HEK293 (cell line): ENCODE data around the gene PHPT1.

Experiments
- BCL11B ChIP-seq: fragments of 450-650 bp; formaldehyde crosslinking; IDR thresholded peaks from 2 replicates; pipeline ENCODE4 v1.5.1; 2016; ENCODE audit warnings: low read depth, missing biosample characterization, missing genetic modification characterization
- CTCF ChIP-seq: fragments of 450-650 bp; formaldehyde crosslinking; IDR thresholded peaks from 2 replicates; pipeline ENCODE4 v1.5.1; 2016; ENCODE audit warnings: missing biosample characterization, missing genetic modification characterization
- GLI4 ChIP-seq: fragments of 450-650 bp; formaldehyde crosslinking; IDR thresholded peaks from 2 replicates; pipeline ENCODE4 v1.5.1; 2016; ENCODE audit warnings: missing biosample characterization, missing genetic modification characterization
- GLIS2 ChIP-seq: fragments of 450-650 bp; formaldehyde crosslinking; IDR thresholded peaks from 2 replicates; pipeline ENCODE4 v1.5.1; 2016; ENCODE audit warnings: missing biosample characterization, missing genetic modification characterization
- KLF10 ChIP-seq: fragments of 450-650 bp; IDR thresholded peaks from 2 replicates; pipeline ENCODE4 v1.5.1; 2018; ENCODE audit warnings: missing biosample characterization, mild to moderate bottlenecking, missing genetic modification characterization
- PRDM1 ChIP-seq: fragments of 450-650 bp; formaldehyde crosslinking; IDR thresholded peaks from 2 replicates; pipeline ENCODE4; 2016; ENCODE audit warnings: missing biosample characterization, missing genetic modification characterization
- PRDM4 ChIP-seq: fragments of 450-650 bp; formaldehyde crosslinking; IDR thresholded peaks from 2 replicates; pipeline ENCODE4 v1.5.1; 2017; ENCODE audit warnings: missing biosample characterization, missing genetic modification characterization
- SP7 ChIP-seq: fragments of 450-650 bp; formaldehyde crosslinking; IDR thresholded peaks from 2 replicates; pipeline ENCODE4 v1.5.1; 2016; ENCODE audit warnings: missing biosample characterization, missing genetic modification characterization
- TSHZ1 ChIP-seq: fragments of 450-650 bp; formaldehyde crosslinking; IDR thresholded peaks from 2 replicates; pipeline ENCODE4 v1.5.1; 2016; ENCODE audit warnings: missing biosample characterization, missing genetic modification characterization, borderline replicate concordance
- YY1 ChIP-seq: fragments of 450-650 bp; formaldehyde crosslinking; IDR thresholded peaks from 2 replicates; pipeline ENCODE4 v1.5.1; 2018; ENCODE audit warnings: missing biosample characterization, missing genetic modification characterization
- ZIC2 ChIP-seq: fragments of 450-650 bp; formaldehyde crosslinking; IDR thresholded peaks from 2 replicates; pipeline ENCODE4 v1.5.1; 2016; ENCODE audit warnings: missing biosample characterization, missing genetic modification characterization
- ZNF10 ChIP-seq: fragments of 450-650 bp; formaldehyde crosslinking; IDR thresholded peaks from 2 replicates; pipeline ENCODE4 v1.5.1; 2017; ENCODE audit warnings: missing biosample characterization, missing genetic modification characterization
- ZNF146 ChIP-seq: fragments of 450-650 bp; formaldehyde crosslinking; IDR thresholded peaks from 2 replicates; pipeline ENCODE4 v1.5.1; 2016; ENCODE audit warnings: missing biosample characterization, missing genetic modification characterization
- ZNF169 ChIP-seq: fragments of 450-650 bp; formaldehyde crosslinking; IDR thresholded peaks from 2 replicates; pipeline ENCODE4 v1.5.1; 2016; ENCODE audit warnings: missing biosample characterization, missing genetic modification characterization
- ZNF174 ChIP-seq: fragments of 450-650 bp; formaldehyde crosslinking; IDR thresholded peaks from 2 replicates; pipeline ENCODE4 v1.5.0; 2017; ENCODE audit warnings: missing biosample characterization, mild to moderate bottlenecking, missing genetic modification characterization
- ZNF202 ChIP-seq: fragments of 450-650 bp; formaldehyde crosslinking; IDR thresholded peaks from 2 replicates; pipeline ENCODE4 v1.5.1; 2016; ENCODE audit warnings: missing biosample characterization, missing genetic modification characterization, borderline replicate concordance
- ZNF211 ChIP-seq: fragments of 450-650 bp; formaldehyde crosslinking; IDR thresholded peaks from 2 replicates; pipeline ENCODE4 v1.5.1; 2016; ENCODE audit warnings: low read depth, missing biosample characterization, missing genetic modification characterization
- ZNF311 ChIP-seq: fragments of 450-650 bp; formaldehyde crosslinking; IDR thresholded peaks from 2 replicates; pipeline ENCODE4 v1.5.1; 2017; ENCODE audit warnings: missing biosample characterization, missing genetic modification characterization, borderline replicate concordance
- ZNF398 ChIP-seq: fragments of 450-650 bp; formaldehyde crosslinking; IDR thresholded peaks from 2 replicates; pipeline ENCODE4 v1.5.1; 2017; ENCODE audit warnings: missing biosample characterization, missing genetic modification characterization
- ZNF521 ChIP-seq: fragments of 450-650 bp; formaldehyde crosslinking; IDR thresholded peaks from 2 replicates; pipeline ENCODE4 v1.5.1; 2017; ENCODE audit warnings: missing biosample characterization, mild to moderate bottlenecking, missing genetic modification characterization
- TF ChIP-seq, protein P1 (sequence below): fragments of 450-650 bp; formaldehyde crosslinking; IDR thresholded peaks from 2 replicates; pipeline ENCODE4 v1.5.1; 2016; ENCODE audit warnings: missing biosample characterization, missing genetic modification characterization
- TF ChIP-seq, protein P2 (sequence below): fragments of 450-650 bp; IDR thresholded peaks from 2 replicates; pipeline ENCODE4 v1.5.1; 2018; ENCODE audit warnings: missing biosample characterization, mild to moderate bottlenecking, missing genetic modification characterization
- TF ChIP-seq, protein P3 (sequence below): fragments of 450-650 bp; formaldehyde crosslinking; IDR thresholded peaks from 2 replicates; pipeline ENCODE4 v1.5.1; 2016; ENCODE audit warnings: missing biosample characterization, missing genetic modification characterization
- TF ChIP-seq, protein P4 (sequence below): fragments of 450-650 bp; formaldehyde crosslinking; IDR thresholded peaks from 2 replicates; pipeline ENCODE4 v1.5.1; 2016; ENCODE audit warnings: missing biosample characterization, missing genetic modification characterization

PHPT1 gene

GRCh38 chr9:136885950-136886578 lies 36.9 kb downstream of the PHPT1 start, which contains the start of gene TRAF2 (continued):
- TF ChIP-seq, protein P1, sequence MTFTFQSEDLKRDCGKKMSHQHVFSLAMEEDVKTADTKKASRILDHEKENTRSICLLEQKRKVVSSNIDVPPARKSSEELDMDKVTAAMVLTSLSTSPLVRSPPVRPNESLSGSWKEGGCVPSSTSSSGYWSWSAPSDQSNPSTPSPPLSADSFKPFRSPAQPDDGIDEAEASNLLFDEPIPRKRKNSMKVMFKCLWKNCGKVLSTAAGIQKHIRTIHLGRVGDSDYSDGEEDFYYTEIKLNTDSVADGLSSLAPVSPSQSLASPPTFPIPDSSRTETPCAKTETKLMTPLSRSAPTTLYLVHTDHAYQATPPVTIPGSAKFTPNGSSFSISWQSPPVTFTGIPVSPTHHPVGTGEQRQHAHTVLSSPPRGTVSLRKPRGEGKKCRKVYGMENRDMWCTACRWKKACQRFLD: no peak
- TF ChIP-seq KLF10 (tag by site-specific recombination): peak; percentile 53
- no peak for TF ChIP-seq CTCF
- 0 out of 2 replicates have a peak, but pooled peaks have one; percentile 19 for TF ChIP-seq ZNF146 (tag by site-specific recombination)
- 0 out of 2 replicates have a peak, but pooled peaks have one; percentile 45 for TF ChIP-seq ZNF10 (tag by site-specific recombination)
- no peak for TF ChIP-seq TSHZ1 (tag by site-specific recombination)
- TF ChIP-seq ZNF202: no peak
- no peak for TF ChIP-seq ZNF174 (tag by site-specific recombination)
- no peak for TF ChIP-seq BCL11B (tag by site-specific recombination)
- no peak for TF ChIP-seq GLI4 (tag by site-specific recombination)
- TF ChIP-seq YY1: 0 out of 2 replicates have a peak, but pooled peaks have one; percentile 29
- TF ChIP-seq ZNF211: no peak
- no peak for TF ChIP-seq PRDM1 (tag by site-specific recombination)
- TF ChIP-seq ZNF398 (tag by site-specific recombination): no peak
- TF ChIP-seq ZIC2 (tag by site-specific recombination): peak; percentile 45
- no peak for TF ChIP-seq ZNF311
- no peak for TF ChIP-seq ZNF521 (tag by site-specific recombination)
- TF ChIP-seq, protein P2, sequence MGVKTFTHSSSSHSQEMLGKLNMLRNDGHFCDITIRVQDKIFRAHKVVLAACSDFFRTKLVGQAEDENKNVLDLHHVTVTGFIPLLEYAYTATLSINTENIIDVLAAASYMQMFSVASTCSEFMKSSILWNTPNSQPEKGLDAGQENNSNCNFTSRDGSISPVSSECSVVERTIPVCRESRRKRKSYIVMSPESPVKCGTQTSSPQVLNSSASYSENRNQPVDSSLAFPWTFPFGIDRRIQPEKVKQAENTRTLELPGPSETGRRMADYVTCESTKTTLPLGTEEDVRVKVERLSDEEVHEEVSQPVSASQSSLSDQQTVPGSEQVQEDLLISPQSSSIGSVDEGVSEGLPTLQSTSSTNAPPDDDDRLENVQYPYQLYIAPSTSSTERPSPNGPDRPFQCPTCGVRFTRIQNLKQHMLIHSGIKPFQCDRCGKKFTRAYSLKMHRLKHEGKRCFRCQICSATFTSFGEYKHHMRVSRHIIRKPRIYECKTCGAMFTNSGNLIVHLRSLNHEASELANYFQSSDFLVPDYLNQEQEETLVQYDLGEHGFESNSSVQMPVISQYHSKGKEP (tag by site-specific recombination): no peak
- no peak for TF ChIP-seq ZNF169
- TF ChIP-seq, protein P3, sequence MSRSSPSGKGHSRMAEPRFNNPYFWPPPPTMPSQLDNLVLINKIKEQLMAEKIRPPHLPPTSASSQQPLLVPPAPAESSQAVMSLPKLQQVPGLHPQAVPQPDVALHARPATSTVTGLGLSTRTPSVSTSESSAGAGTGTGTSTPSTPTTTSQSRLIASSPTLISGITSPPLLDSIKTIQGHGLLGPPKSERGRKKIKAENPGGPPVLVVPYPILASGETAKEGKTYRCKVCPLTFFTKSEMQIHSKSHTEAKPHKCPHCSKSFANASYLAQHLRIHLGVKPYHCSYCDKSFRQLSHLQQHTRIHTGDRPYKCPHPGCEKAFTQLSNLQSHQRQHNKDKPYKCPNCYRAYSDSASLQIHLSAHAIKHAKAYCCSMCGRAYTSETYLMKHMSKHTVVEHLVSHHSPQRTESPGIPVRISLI: no peak
- no peak for TF ChIP-seq PRDM4 (tag by site-specific recombination)
- peak; percentile 31; the same call in 1 of the 2 replicates for TF ChIP-seq SP7 (tag by site-specific recombination)
- TF ChIP-seq, protein P4, sequence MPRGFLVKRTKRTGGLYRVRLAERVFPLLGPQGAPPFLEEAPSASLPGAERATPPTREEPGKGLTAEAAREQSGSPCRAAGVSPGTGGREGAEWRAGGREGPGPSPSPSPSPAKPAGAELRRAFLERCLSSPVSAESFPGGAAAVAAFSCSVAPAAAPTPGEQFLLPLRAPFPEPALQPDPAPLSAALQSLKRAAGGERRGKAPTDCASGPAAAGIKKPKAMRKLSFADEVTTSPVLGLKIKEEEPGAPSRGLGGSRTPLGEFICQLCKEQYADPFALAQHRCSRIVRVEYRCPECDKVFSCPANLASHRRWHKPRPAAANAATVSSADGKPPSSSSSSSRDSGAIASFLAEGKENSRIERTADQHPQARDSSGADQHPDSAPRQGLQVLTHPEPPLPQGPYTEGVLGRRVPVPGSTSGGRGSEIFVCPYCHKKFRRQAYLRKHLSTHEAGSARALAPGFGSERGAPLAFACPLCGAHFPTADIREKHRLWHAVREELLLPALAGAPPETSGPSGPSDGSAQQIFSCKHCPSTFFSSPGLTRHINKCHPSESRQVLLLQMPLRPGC (tag by site-specific recombination): no peak
- peak; percentile 71 for TF ChIP-seq GLIS2 (tag by site-specific recombination)
